ENCODE data around the gene PKD1.

Gene PKD1

GRCh38 chr16:2086106-2086742, 49.5 kb downstream of the PKD1 start:
- DNase-seq, result no peak

- no peak for DNase-seq
Measured at GRCh38 chr16:2085669-2086068, 50.0 kb downstream of the PKD1 start.

- DNase-seq, result no peak
Measured at GRCh38 chr16:2084895-2085625, 50.6 kb downstream of the PKD1 start.

- DNase-seq, result no peak
Measured at GRCh38 chr16:2083876-2084780, 51.6 kb downstream of the PKD1 start.

- DNase-seq, result no peak
Measured at GRCh38 chr16:2083409-2083808, 52.3 kb downstream of the PKD1 start.

- DNase-seq, result no peak
Measured at GRCh38 chr16:2082983-2083364, 52.7 kb downstream of the PKD1 start.

GRCh38 chr16:2082171-2082982, 53.3 kb downstream of the PKD1 start:
- DNase-seq, result no peak

GRCh38 chr16:2081201-2082084, 54.3 kb downstream of the PKD1 start:
- DNase-seq, result no peak

GRCh38 chr16:2079991-2080390, 55.7 kb downstream of the PKD1 start:
- no peak for DNase-seq

GRCh38 chr16:2079311-2079800, 56.3 kb downstream of the PKD1 start:
- no peak for DNase-seq

GRCh38 chr16:2078691-2079090, 57.0 kb downstream of the PKD1 start:
- no peak for DNase-seq

GRCh38 chr16:2078096-2078495, 57.6 kb downstream of the PKD1 start:
- no peak for DNase-seq

- DNase-seq, result no peak
Measured at GRCh38 chr16:2077696-2078095, 58.0 kb downstream of the PKD1 start.

GRCh38 chr16:2077016-2077415, 58.7 kb downstream of the PKD1 start:
- no peak for DNase-seq

- DNase-seq, result no peak
Measured at GRCh38 chr16:2076072-2076865, 59.4 kb downstream of the PKD1 start.

GRCh38 chr16:2075631-2076030, 60.1 kb downstream of the PKD1 start:
- no peak for DNase-seq

- no peak for DNase-seq
Measured at GRCh38 chr16:2074071-2074470, 61.6 kb downstream of the PKD1 start.

- DNase-seq, result no peak
Measured at GRCh38 chr16:2072926-2073325, 62.8 kb downstream of the PKD1 start.

- no peak for DNase-seq
Measured at GRCh38 chr16:2071454-2072202, 64.1 kb downstream of the PKD1 start.
